K562 (cell line): ENCODE data around the gene TMPRSS5. TPM values are rescaled to one million over a fixed set of nuclear protein-coding genes. Genes with fewer than 3 reads are reported as not detected.

Experiments
- ARID2 ChIP-seq: fragments of 450-650 bp; IDR thresholded peaks from 2 replicates; pipeline ENCODE4 v1.6.1; 2017; ENCODE audit warnings: antibody characterized with exemption, mild to moderate bottlenecking
- CBFA2T2 ChIP-seq: fragments of 450-650 bp; conservative IDR thresholded peaks from 2 replicates; pipeline ENCODE4 v1.6.1; 2017; ENCODE audit warnings: mild to moderate bottlenecking
- DDX20 ChIP-seq: fragments of 450-650 bp; IDR thresholded peaks from 2 replicates; pipeline ENCODE4 v1.6.1; 2016; ENCODE audit warnings: missing genetic modification characterization, low read depth, mild to moderate bottlenecking, missing compliant biosample characterization, moderate library complexity
- EHMT2 ChIP-seq: fragments of 450-650 bp; IDR thresholded peaks from 2 replicates; pipeline ENCODE4 v1.6.1; 2018; ENCODE audit warnings: antibody characterized with exemption
- EP400 ChIP-seq: fragments of 450-650 bp; IDR thresholded peaks from 2 replicates; pipeline ENCODE4 v1.6.1; 2017; ENCODE audit warnings: antibody characterized with exemption, mild to moderate bottlenecking, moderate library complexity
- HBP1 ChIP-seq: fragments of 450-650 bp; formaldehyde crosslinking; IDR thresholded peaks from 2 replicates; pipeline ENCODE4 v1.4.0; 2022; ENCODE audit warnings: missing genetic modification characterization
- KLF16 ChIP-seq: IDR thresholded peaks from 2 replicates; pipeline ENCODE4 v1.6.1; 2016; ENCODE audit warnings: antibody characterized with exemption
- MXD1 ChIP-seq: fragments of 250-450 bp; sonication (Bioruptor Pico); IDR thresholded peaks from 2 replicates; pipeline ENCODE4 v1.8.0; 2021; ENCODE audit warnings: borderline replicate concordance, mild to moderate bottlenecking, moderate library complexity; ENCODE audit not compliant: poor library complexity, severe bottlenecking
- NBN ChIP-seq: fragments of 450-650 bp; IDR thresholded peaks from 2 replicates; pipeline ENCODE4 v1.6.1; 2016; ENCODE audit warnings: low read depth, mild to moderate bottlenecking
- NFYB ChIP-seq: IDR thresholded peaks from 2 replicates; pipeline ENCODE4 v1.6.1; 2011; ENCODE audit warnings: mild to moderate bottlenecking, moderate library complexity; ENCODE audit not compliant: insufficient read length; ENCODE audit errors: extremely low read depth
- NR4A1 ChIP-seq, 2 experiments: fragments of 250-450 bp in 1 of 2; fragments of 450-650 bp in 1 of 2; sonication (Bioruptor Pico) in 1 of 2; IDR thresholded peaks; 2 replicates each; pipeline versions ENCODE4 v1.4.0 to v1.6.1; 2016 to 2020; ENCODE audit warnings: mild to moderate bottlenecking in 2 of 2, missing compliant biosample characterization in 1 of 2, missing genetic modification characterization in 1 of 2, moderate library complexity in 1 of 2
- POLR2AphosphoS5 ChIP-seq: IDR thresholded peaks from 2 replicates; pipeline ENCODE4 v1.6.1; 2011; ENCODE audit warnings: mild to moderate bottlenecking, low read depth, low read length, moderate library complexity; ENCODE audit not compliant: control insufficient read depth, insufficient read depth
- SMARCB1 ChIP-seq: IDR thresholded peaks from 2 replicates; pipeline ENCODE4 v1.6.1; 2011; ENCODE audit warnings: improper control_type of control experiment, low read depth; ENCODE audit not compliant: insufficient read length
- SRSF9 ChIP-seq: fragments of 200-400 bp; formaldehyde crosslinking; IDR thresholded peaks from 2 replicates; pipeline ENCODE4 v1.6.1; 2017; ENCODE audit warnings: low read depth, low read length, borderline replicate concordance
- ZBTB12 ChIP-seq: fragments of 250-450 bp; sonication (Bioruptor Pico); IDR thresholded peaks from 2 replicates; pipeline ENCODE4 v1.4.0; 2020
- ZMIZ1 ChIP-seq, 2 experiments: fragments of 150-350 bp in 1 of 2; IDR thresholded peaks; 2 replicates each; pipeline ENCODE4 v1.6.1; 2012 to 2016; ENCODE audit warnings: low read depth in 2 of 2, low read length in 2 of 2, mild to moderate bottlenecking in 1 of 2, moderate library complexity in 1 of 2
- ZNF197 ChIP-seq: fragments of 200-800 bp; sonication (Bioruptor generic); IDR thresholded peaks from 2 replicates; pipeline ENCODE4 v1.6.1; 2016; ENCODE audit warnings: low read depth, missing genetic modification characterization, missing compliant biosample characterization
- ZNF253 ChIP-seq: fragments of 250-450 bp; sonication (Bioruptor Pico); conservative IDR thresholded peaks from 2 replicates; pipeline ENCODE4 v1.6.1; 2021; ENCODE audit warnings: mild to moderate bottlenecking
- polyA plus RNA-seq, 8 experiments: library from polyadenylated mRNA; depleted of rRNA in 4 of 8; stranded (reverse) in 5 of 8; unstranded in 3 of 8; fragments of >200 nt; fragmentation: Nextera tagmentation in 2 of 8; fragmentation: Illumina TruSeq in 1 of 8; extraction: Ambion mirVana in 2 of 8; extraction: Trizol in 1 of 8; gene quantifications; 2 replicates each; pipeline versions ENCODE4 v1.2.1 to v1.2.3, GENCODE V29; 2011 to 2014; ENCODE audit warnings: inconsistent platforms in 1 of 8, missing spikeins in 1 of 8
- total RNA-seq, 7 experiments: library from RNA; depleted of rRNA in 6 of 7; stranded (reverse); fragments of >200 nt in 6 of 7; fragmentation: Illumina TruSeq in 2 of 7; extraction: Trizol in 2 of 7; gene quantifications; 2 replicates each; pipeline versions ENCODE4 v1.2.1 to v1.2.3, GENCODE V29; 2011 to 2021; ENCODE audit warnings: low replicate concordance in 1 of 7
- TF ChIP-seq, protein P1 (sequence below), 2 experiments: fragments of 450-650 bp in 1 of 2; sonication (generic) in 1 of 2; formaldehyde crosslinking in 1 of 2; IDR thresholded peaks in 1 of 2; conservative IDR thresholded peaks in 1 of 2; 2 replicates each; pipeline versions ENCODE4 v1.6.1 to v1.8.1; 2016 to 2023; ENCODE audit warnings: mild to moderate bottlenecking in 2 of 2, moderate library complexity in 2 of 2, inconsistent platforms in 1 of 2, missing genetic modification reagents in 1 of 2

Gene TMPRSS5
- total and polyA plus RNA-seq, 9 of the 15 experiments (the other 6 are each of a cell fraction or from before 2014, with no cell fraction given) = 0.07 to 0.49 (median 0.17) TPM; not detected in 1

DNA sequence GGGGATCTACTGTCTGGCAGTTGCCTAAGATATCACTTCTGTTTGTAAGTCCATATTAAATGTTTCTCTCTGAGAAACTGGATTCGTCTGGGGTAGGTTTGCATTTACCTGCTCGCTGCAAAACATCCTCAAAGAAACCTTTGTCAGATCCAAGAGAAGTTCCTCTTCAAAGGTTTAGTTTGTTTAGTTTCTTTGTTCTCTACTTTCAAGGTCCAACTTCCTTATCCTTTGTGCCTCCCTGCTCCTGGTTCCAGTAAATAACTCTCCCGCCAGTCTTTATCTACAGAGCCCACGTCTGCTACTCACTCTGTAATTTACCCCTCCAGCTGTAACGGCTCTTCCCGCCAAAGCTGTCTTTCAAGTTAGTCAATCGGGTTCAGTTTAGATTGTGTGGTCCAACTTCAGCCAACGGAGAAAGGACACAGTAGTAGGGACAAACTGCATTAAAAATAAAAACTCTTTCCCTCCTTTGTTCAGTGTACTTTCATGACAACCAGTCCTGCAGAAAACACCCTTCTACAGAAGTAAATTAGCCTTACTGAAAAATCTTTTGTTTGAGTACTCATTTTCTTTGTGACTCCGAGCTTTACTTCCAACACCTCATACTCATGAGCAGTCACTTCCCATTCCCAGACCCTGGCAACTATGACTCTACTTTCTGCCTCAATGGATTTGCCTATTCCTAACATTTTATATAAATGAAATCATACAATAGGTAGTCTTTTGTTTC is 41.0 kb downstream of the TMPRSS5 start (continued):
- TF ChIP-seq MXD1 (CRISPR knock-in tag) (no peak), NFYB (peak; percentile 11), ZNF197 (peak; percentile 90), ZNF253 (CRISPR knock-in tag) (no peak), EP400 (peak; percentile 96), KLF16 (peak; percentile 81), DDX20 (tag) (peak; percentile 56; the same call in 1 of the 2 replicates), EHMT2 (peak; percentile 74; the same call in 1 of the 2 replicates), NR4A1 (CRISPR knock-in tag; IDR thresholded peaks at IDR 0.05) (no peak), NR4A1 (tag; IDR thresholded peaks at IDR 0.05) (0 out of 2 replicates have a peak, but pooled peaks have one; percentile 16), SMARCB1 (no peak), CBFA2T2 (peak; percentile 92), HBP1 (CRISPR knock-in tag) (no peak), ARID2 (no peak), ZMIZ1 (IDR thresholded peaks at IDR 0.05; ENCODE audit: low read depth in 2 of 2, low read length in 2 of 2) (peak in 1 of 2 experiments; percentile 72; a peak in 2 of 4 replicates), SRSF9 (no peak), ZBTB12 (CRISPR knock-in tag) (0 out of 2 replicates have a peak, but pooled peaks have one; percentile 42), POLR2AphosphoS5 (peak; percentile 89), NBN (0 out of 2 replicates have a peak, but pooled peaks have one; percentile 61)
- TF ChIP-seq, protein P1, sequence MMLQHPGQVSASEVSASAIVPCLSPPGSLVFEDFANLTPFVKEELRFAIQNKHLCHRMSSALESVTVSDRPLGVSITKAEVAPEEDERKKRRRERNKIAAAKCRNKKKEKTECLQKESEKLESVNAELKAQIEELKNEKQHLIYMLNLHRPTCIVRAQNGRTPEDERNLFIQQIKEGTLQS (IDR thresholded peaks at IDR 0.05) = no peak
- TF ChIP-seq, protein P1 (CRISPR knock-in tag; conservative IDR thresholded peaks at IDR 0.05) = no peak
